HG02840 (cell line): ENCODE measurements around the gene FGD4.
"Not testable (repeated sequence)": the region's sequence is repeated elsewhere in the genome, so short reads cannot be mapped to it uniquely, and the experiment has no call there.

Experiments used
- ATAC-seq: cut with Tn5 transposase; IDR thresholded peaks from one replicate; pipeline ENCODE4 v1.9.1; 2021; ENCODE audit warnings: mild to moderate bottlenecking, moderate library complexity, moderate number of reproducible peaks; ENCODE audit not compliant: unreplicated experiment, low FRiP score

Gene FGD4

GRCh38 chr12:32515137-32515873 lies 115.9 kb downstream of the FGD4 start:
- no peak for ATAC-seq

- no peak for ATAC-seq
These were observed 116.9 kb downstream of the FGD4 start for GRCh38 chr12:32516230-32516629.

GRCh38 chr12:32517966-32518365 lies 118.6 kb downstream of the FGD4 start:
- ATAC-seq: no peak

- no peak for ATAC-seq
These were observed 119.7 kb downstream of the FGD4 start for GRCh38 chr12:32519047-32519446.

- ATAC-seq: peak; percentile 59
These were observed 123.2 kb downstream of the FGD4 start for GRCh38 chr12:32522331-32523221.

- not testable (repeated sequence) for ATAC-seq
These were observed 126.4 kb downstream of the FGD4 start for GRCh38 chr12:32525802-32526201.

GRCh38 chr12:32526343-32526742 lies 127.0 kb downstream of the FGD4 start:
- ATAC-seq: not testable (repeated sequence)

GRCh38 chr12:32532422-32532821 lies 133.1 kb downstream of the FGD4 start:
- ATAC-seq: no peak

- no peak for ATAC-seq
These were observed 133.6 kb downstream of the FGD4 start for GRCh38 chr12:32532951-32533350.

- ATAC-seq: not testable (repeated sequence)
These were observed 134.1 kb downstream of the FGD4 start for GRCh38 chr12:32533506-32533905.

GRCh38 chr12:32533971-32534590 lies 134.7 kb downstream of the FGD4 start:
- no peak for ATAC-seq

GRCh38 chr12:32534698-32535097 lies 135.3 kb downstream of the FGD4 start:
- ATAC-seq: no peak

GRCh38 chr12:32535288-32535999 lies 136.1 kb downstream of the FGD4 start:
- no peak for ATAC-seq

- ATAC-seq: no peak
These were observed 136.6 kb downstream of the FGD4 start for GRCh38 chr12:32536000-32536345.

- ATAC-seq: no peak
These were observed 142.5 kb downstream of the FGD4 start for GRCh38 chr12:32541754-32542374.

- ATAC-seq: no peak
These were observed 143.3 kb downstream of the FGD4 start for GRCh38 chr12:32542428-32543229.

GRCh38 chr12:32544893-32545292 lies 145.5 kb downstream of the FGD4 start:
- no peak for ATAC-seq

GRCh38 chr12:32545413-32545980 lies 146.1 kb downstream of the FGD4 start:
- no peak for ATAC-seq

GRCh38 chr12:32546272-32546671 lies 146.9 kb downstream of the FGD4 start:
- ATAC-seq: no peak
